WI38 (cell line): ENCODE data around the gene FBXO34.

Experiments used
- H3K4me3 ChIP-seq: 2 replicates; pipeline ENCODE4 v1.5.1; 2011; ENCODE audit warnings: low read depth, mild to moderate bottlenecking, control low read depth, low read length
- CTCF ChIP-seq: IDR thresholded peaks from 2 replicates; pipeline ENCODE4 v1.5.1; 2012; ENCODE audit warnings: low read depth, mild to moderate bottlenecking, control low read depth, low read length

FBXO34 gene

GRCh38 chr14:55327179-55327578 lies 56.0 kb downstream of the FBXO34 start:
- TF ChIP-seq CTCF: no peak
- H3K4me3 ChIP-seq: no peak overlapping the region

- no peak for TF ChIP-seq CTCF
- no peak overlapping the region for H3K4me3 ChIP-seq
These were observed 57.1 kb downstream of the FBXO34 start for GRCh38 chr14:55328317-55328716.

GRCh38 chr14:55329999-55330710 lies 58.9 kb downstream of the FBXO34 start:
- H3K4me3 ChIP-seq: no peak overlapping the region
- no peak for TF ChIP-seq CTCF

- H3K4me3 ChIP-seq: no peak overlapping the region
- no peak for TF ChIP-seq CTCF
These were observed 61.7 kb downstream of the FBXO34 start for GRCh38 chr14:55332654-55333570.

- no peak for TF ChIP-seq CTCF
- no peak overlapping the region for H3K4me3 ChIP-seq
These were observed 62.7 kb downstream of the FBXO34 start for GRCh38 chr14:55333711-55334485.

GRCh38 chr14:55336162-55336561 lies 64.9 kb downstream of the FBXO34 start:
- H3K4me3 ChIP-seq: no peak overlapping the region
- no peak for TF ChIP-seq CTCF

- TF ChIP-seq CTCF: no peak
- no peak overlapping the region for H3K4me3 ChIP-seq
These were observed 65.5 kb downstream of the FBXO34 start for GRCh38 chr14:55336691-55337090.
